MM.1S (cell line): ENCODE results near the gene ADAM30.

Source experiments
- DNase-seq: peaks from one replicate; pipeline ENCODE4 v3.0.0-alpha.2; 2015
- H2AFZ ChIP-seq: fragments of 300-600 bp; sonication (generic); 2 replicates; pipeline ENCODE4 v1.6.0; 2016; ENCODE audit warnings: antibody characterized with exemption, low read length
- H3F3A ChIP-seq: fragments of 300-600 bp; sonication (generic); 2 replicates; pipeline ENCODE4 v1.6.1; 2016; ENCODE audit warnings: mild to moderate bottlenecking, antibody characterized with exemption, low read length, moderate library complexity, mixed read lengths; ENCODE audit not compliant: insufficient read depth
- H3K27ac ChIP-seq: fragments of 300-600 bp; sonication (generic); 2 replicates; pipeline ENCODE4 v1.5.1; 2016; ENCODE audit warnings: mild to moderate bottlenecking, low read length
- H3K27me3 ChIP-seq: fragments of 300-600 bp; sonication (generic); replicated peaks from 2 replicates; pipeline ENCODE4 v1.6.0; 2016; ENCODE audit warnings: low read length; ENCODE audit not compliant: insufficient read depth
- H3K36me3 ChIP-seq: fragments of 300-600 bp; sonication (generic); replicated peaks from 2 replicates; pipeline ENCODE4 v1.6.1; 2016; ENCODE audit warnings: mild to moderate bottlenecking, low read length, mixed read lengths; ENCODE audit not compliant: insufficient read depth
- H3K4me1 ChIP-seq: fragments of 300-600 bp; sonication (generic); 2 replicates; pipeline ENCODE4 v1.6.1; 2016; ENCODE audit warnings: low read length, mixed read lengths
- H3K4me2 ChIP-seq: fragments of 300-600 bp; sonication (generic); 2 replicates; pipeline ENCODE4 v1.6.0; 2016; ENCODE audit warnings: low read depth, low read length
- H3K4me3 ChIP-seq: fragments of 300-600 bp; sonication (generic); 2 replicates; pipeline ENCODE4 v1.5.1; 2016; ENCODE audit warnings: low read length, mixed read lengths
- H3K79me2 ChIP-seq: fragments of 300-600 bp; sonication (generic); 2 replicates; pipeline ENCODE4 v1.6.1; 2016; ENCODE audit warnings: mixed run types, low read length, mixed read lengths
- H3K9ac ChIP-seq: fragments of 300-600 bp; sonication (generic); 2 replicates; pipeline ENCODE4 v1.6.1; 2016; ENCODE audit warnings: low read length, mixed read lengths
- H3K9me2 ChIP-seq: fragments of 300-600 bp; sonication (generic); replicated peaks from 2 replicates; pipeline ENCODE4 v1.6.1; 2016; ENCODE audit warnings: mild to moderate bottlenecking, low read length, mixed read lengths; ENCODE audit not compliant: insufficient read depth
- H3K9me3 ChIP-seq: fragments of 300-600 bp; sonication (generic); replicated peaks from 2 replicates; pipeline ENCODE4 v1.6.1; 2016; ENCODE audit warnings: mild to moderate bottlenecking, low read length, mixed read lengths; ENCODE audit not compliant: insufficient read depth
- H4K20me1 ChIP-seq: fragments of 300-600 bp; sonication (generic); 2 replicates; pipeline ENCODE4 v1.6.1; 2016; ENCODE audit warnings: mild to moderate bottlenecking, low read length, moderate library complexity, mixed read lengths; ENCODE audit not compliant: insufficient read depth
- EZH2 ChIP-seq: fragments of 300-600 bp; sonication (generic); optimal IDR thresholded peaks from 2 replicates; pipeline ENCODE3; 2017; ENCODE audit warnings: low read depth, mild to moderate bottlenecking, antibody characterized with exemption, low read length, mixed read lengths
- EZH2phosphoT487 ChIP-seq: fragments of 300-600 bp; sonication (generic); IDR thresholded peaks from 2 replicates; pipeline ENCODE4 v1.6.1; 2018; ENCODE audit warnings: antibody characterized with exemption, low read length
- TF ChIP-seq, protein P1 (sequence below): fragments of 300-600 bp; sonication (generic); IDR thresholded peaks from 2 replicates; pipeline ENCODE4 v1.5.1; 2016; ENCODE audit warnings: antibody characterized with exemption, low read length, mixed read lengths

Gene ADAM30

DNA sequence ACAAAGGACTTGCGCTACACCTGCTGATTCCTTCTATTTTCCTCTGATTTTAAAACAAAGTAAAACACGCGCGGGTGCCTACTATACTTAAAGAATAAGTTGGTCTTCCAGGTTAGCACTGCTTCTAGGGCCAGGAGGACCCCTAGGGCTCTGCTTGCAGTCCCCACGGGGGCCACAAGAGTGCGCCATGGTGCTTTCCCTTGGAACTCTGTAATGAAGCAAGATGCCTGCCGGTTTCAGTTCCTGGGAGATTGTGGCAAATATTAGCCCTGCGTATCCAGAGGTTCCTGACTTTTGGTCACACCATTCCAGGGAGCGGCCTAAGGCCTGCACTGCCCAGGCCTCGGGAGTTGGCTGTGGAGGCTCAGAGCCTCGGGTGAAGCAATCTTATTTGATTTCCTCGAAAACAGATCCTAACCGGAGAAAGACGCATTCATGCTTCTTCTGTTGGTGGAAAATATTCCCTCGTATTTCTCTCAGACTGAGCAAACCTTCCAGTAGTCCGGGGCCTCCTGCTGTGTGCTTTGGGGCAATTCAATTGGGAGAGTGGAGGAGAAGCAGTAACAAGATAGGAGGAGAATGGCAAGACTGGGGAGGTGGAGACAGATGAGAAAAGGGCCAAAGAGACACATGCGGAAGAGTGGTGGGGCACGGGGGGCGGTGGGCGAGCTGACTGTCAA, 25.3 kb downstream of the ADAM30 start:
- Histone ChIP-seq H3K27ac (no peak overlapping the region), H3K4me2 (peak overlapping the region; percentile 62), H3F3A (no peaks in the 10 kb centered on the region), H3K27me3 (no peaks in the 10 kb centered on the region), H3K9me3 (no peaks in the 10 kb centered on the region), H3K9me2 (no peaks in the 10 kb centered on the region), H4K20me1 (no peaks in the 10 kb centered on the region), H3K4me3 (no peak overlapping the region), H3K36me3 (no peaks in the 10 kb centered on the region), H3K4me1 (peaks cover 6% of the 10 kb centered on the region; the same call in 1 of the 2 replicates), H2AFZ (peak overlapping the region; percentile 70; the same call in 1 of the 2 replicates), H3K9ac (no peak overlapping the region), H3K79me2 (no peaks in the 10 kb centered on the region)
- DNase-seq, result peak; percentile 31
- TF ChIP-seq, protein P1, sequence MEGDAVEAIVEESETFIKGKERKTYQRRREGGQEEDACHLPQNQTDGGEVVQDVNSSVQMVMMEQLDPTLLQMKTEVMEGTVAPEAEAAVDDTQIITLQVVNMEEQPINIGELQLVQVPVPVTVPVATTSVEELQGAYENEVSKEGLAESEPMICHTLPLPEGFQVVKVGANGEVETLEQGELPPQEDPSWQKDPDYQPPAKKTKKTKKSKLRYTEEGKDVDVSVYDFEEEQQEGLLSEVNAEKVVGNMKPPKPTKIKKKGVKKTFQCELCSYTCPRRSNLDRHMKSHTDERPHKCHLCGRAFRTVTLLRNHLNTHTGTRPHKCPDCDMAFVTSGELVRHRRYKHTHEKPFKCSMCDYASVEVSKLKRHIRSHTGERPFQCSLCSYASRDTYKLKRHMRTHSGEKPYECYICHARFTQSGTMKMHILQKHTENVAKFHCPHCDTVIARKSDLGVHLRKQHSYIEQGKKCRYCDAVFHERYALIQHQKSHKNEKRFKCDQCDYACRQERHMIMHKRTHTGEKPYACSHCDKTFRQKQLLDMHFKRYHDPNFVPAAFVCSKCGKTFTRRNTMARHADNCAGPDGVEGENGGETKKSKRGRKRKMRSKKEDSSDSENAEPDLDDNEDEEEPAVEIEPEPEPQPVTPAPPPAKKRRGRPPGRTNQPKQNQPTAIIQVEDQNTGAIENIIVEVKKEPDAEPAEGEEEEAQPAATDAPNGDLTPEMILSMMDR, result peak; percentile 62
- no peak for TF ChIP-seq EZH2phosphoT487
- TF ChIP-seq EZH2, result no peak

DNA sequence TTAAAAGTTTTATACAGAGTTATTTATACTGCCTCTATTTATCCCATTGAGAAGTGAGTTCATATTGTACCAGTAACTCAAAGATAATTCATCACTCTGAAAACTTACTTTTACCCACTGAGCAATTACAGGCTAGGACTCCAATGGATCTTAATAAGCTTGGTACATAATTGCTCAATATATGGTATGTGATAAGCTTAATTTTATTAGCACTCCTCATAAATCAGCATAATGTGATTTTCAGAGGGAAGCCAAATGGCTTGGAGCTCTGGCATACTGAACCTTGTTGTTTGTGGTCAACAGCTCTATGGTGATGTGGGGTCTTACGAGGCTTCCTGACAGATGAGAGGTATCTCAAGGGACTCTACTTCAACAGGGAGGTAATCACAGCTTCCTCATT, 26.3 kb downstream of the ADAM30 start:
- H3K36me3 ChIP-seq, result no peaks in the 10 kb centered on the region
- no peaks in the 10 kb centered on the region for H3K9me2 ChIP-seq
- H4K20me1 ChIP-seq, result no peaks in the 10 kb centered on the region
- H3K4me1 ChIP-seq, result peaks cover 6% of the 10 kb centered on the region; the same call in 1 of the 2 replicates
- no peak overlapping the region for H3K4me3 ChIP-seq
- H3F3A ChIP-seq, result no peaks in the 10 kb centered on the region
- no peaks in the 10 kb centered on the region for H3K27me3 ChIP-seq
- H3K27ac ChIP-seq, result no peak overlapping the region
- H3K9ac ChIP-seq, result no peak overlapping the region
- no peak overlapping the region for H2AFZ ChIP-seq
- H3K4me2 ChIP-seq, result no peak overlapping the region
- TF ChIP-seq, protein P1, result no peak
- TF ChIP-seq EZH2 (no peak), EZH2phosphoT487 (no peak)
- no peak for DNase-seq
- H3K79me2 ChIP-seq, result no peaks in the 10 kb centered on the region
- H3K9me3 ChIP-seq, result no peaks in the 10 kb centered on the region

DNA sequence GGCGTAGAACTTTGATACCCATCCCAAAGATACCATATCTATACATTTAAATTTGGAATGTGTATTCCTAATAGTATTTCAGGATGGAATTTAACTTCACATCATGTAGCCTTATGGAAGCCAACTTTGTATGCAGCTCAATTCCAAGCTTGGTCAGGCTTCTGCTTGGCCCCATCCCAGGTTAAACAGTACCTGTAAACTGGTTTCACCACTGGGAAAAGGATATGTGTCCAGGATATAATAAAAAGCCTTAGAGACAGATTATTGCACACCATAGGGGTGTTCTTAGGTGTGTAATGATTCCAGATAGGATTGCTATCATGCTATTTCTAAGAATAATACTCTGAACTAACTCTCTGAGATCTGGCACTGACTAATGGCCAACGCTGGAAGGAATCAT, 28.1 kb downstream of the ADAM30 start:
- no peak for TF ChIP-seq EZH2
- TF ChIP-seq EZH2phosphoT487, result no peak
- TF ChIP-seq, protein P1, result no peak
- Histone ChIP-seq H3K36me3 (no peaks in the 10 kb centered on the region), H2AFZ (no peak overlapping the region), H3K4me3 (no peak overlapping the region), H3K79me2 (no peaks in the 10 kb centered on the region), H3K27ac (no peak overlapping the region), H3K4me1 (peaks cover 6% of the 10 kb centered on the region; the same call in 1 of the 2 replicates), H3F3A (no peaks in the 10 kb centered on the region), H3K9me2 (no peaks in the 10 kb centered on the region), H3K27me3 (no peaks in the 10 kb centered on the region), H3K9me3 (no peaks in the 10 kb centered on the region), H3K4me2 (no peak overlapping the region), H3K9ac (no peak overlapping the region), H4K20me1 (no peaks in the 10 kb centered on the region)
- no peak for DNase-seq
